Cardiac atrium fibroblast (primary cell): ENCODE measurements around the gene OLIG3. TPM values are rescaled to one million over a fixed set of nuclear protein-coding genes. Genes with fewer than 3 reads are reported as not detected.

Source experiments
- total RNA-seq: library from RNA; depleted of rRNA; stranded (reverse); fragments of >200 nt; gene quantifications from 2 replicates; pipeline ENCODE4 v1.2.3, GENCODE V29; 2015

Gene OLIG3
- total RNA-seq: not detected in 2 replicates

DNA sequence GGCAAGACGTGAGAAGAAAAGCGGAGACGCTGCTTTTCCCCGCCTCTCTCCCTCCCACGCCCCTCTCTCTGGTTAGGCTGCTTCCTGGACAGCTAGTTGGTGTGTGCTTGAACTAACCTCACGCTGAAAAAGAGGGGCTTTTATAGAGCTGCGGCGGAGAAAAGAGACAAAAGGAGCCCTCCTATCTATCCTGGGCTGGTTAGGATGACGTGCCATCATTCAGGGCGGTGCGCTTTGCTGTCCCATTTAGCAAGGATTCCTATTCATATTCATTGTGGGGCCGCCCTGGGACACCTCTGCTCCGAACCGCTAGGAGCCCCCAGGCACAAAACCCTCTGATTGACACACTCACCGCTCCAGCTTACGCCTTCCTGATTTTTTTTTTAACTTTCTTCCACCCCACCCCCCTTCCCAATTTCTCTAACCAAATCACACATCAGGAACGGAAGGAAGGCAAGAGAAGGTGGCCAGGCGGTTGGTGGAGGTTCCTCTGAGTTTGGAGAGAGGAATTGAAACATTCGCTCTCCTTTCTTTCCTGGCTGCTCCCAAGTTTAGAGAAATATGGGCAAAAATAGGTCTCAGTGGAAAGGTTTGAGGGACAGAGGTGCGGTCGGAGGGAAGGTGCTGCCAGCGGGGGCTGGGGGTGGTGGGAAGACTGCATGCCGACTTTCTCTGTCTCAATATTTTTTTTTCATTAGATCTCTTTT is at the start of gene OLIG3:
TSS of gene OLIG3 (minus strand) at position 114 of the 707 bp plus-strand sequence. CDS start 224 bp downstream, outside the sequence.

